Endothelial cell of umbilical vein (primary cell): ENCODE data around the gene ZNF648. TPM values are rescaled to one million over a fixed set of nuclear protein-coding genes. Genes with fewer than 3 reads are reported as not detected.

Experiments used
- Bru-seq: library from RNA; stranded (reverse); fragments of 400-500 nt; gene quantifications from one replicate; lab custom pipeline; 2021; lab: Mats Ljungman, UMichigan
- BruChase-seq, 2 experiments: library from RNA; stranded (reverse); fragments of 400-500 nt; gene quantifications; one replicate each; lab custom pipeline; 2021; lab: Mats Ljungman, UMichigan
- BruUV-seq: library from RNA; stranded (reverse); fragments of 400-500 nt; replicated peaks from 2 replicates; lab custom pipeline; 2021; lab: Mats Ljungman, UMichigan
- CTCF ChIA-PET: fragments of 300-600, 350-600 bp; sonication (Branson Sonifier 250); formaldehyde crosslinking; loops from one replicate; lab custom pipeline; 2021; ENCODE audit warnings: antibody characterized with exemption, inconsistent platforms; lab: Charles Lee
- POLR2A ChIA-PET: fragments of 300-600, 350-600 bp; sonication (Branson Sonifier 250); formaldehyde crosslinking; loops from one replicate; lab custom pipeline; 2021; ENCODE audit warnings: antibody characterized with exemption, inconsistent platforms; lab: Charles Lee
- DNase-seq: peaks from one replicate; pipeline ENCODE4 v3.0.0-alpha.2; 2011; ENCODE audit warnings: low read depth, low spot score
- FAIRE-seq: peaks from 2 replicates; lab custom pipeline; 2011; peaks lifted over from hg19 to GRCh38; lab: Jason Lieb, UNC
- H2AFZ ChIP-seq: 2 replicates; pipeline ENCODE4 v1.6.0; 2012; ENCODE audit warnings: low read depth, low read length, control low read depth, inconsistent platforms
- H3K27ac ChIP-seq: 2 replicates; pipeline ENCODE4 v1.5.1; 2011; ENCODE audit warnings: low read depth, mild to moderate bottlenecking, control low read depth, low read length, moderate library complexity; ENCODE audit not compliant: insufficient read depth
- H3K27me3 ChIP-seq, 2 experiments: 2 replicates each; pipeline versions ENCODE4 v1.6.0 to v1.6.1; 2011; ENCODE audit warnings: low read length in 2 of 2, mixed read lengths in 1 of 2; ENCODE audit not compliant: control insufficient read depth in 2 of 2, insufficient read depth in 2 of 2
- H3K36me3 ChIP-seq, 2 experiments: 2 replicates in 1 of 2; 3 replicates in 1 of 2; pipeline ENCODE4 v1.5.1; 2011; ENCODE audit warnings: low read length in 2 of 2, mild to moderate bottlenecking in 1 of 2, moderate library complexity in 1 of 2; ENCODE audit not compliant: control insufficient read depth in 2 of 2, insufficient read depth in 2 of 2; ENCODE audit errors: extremely low read depth in 1 of 2
- H3K4me1 ChIP-seq: 3 replicates; pipeline ENCODE4 v1.5.1; 2011; ENCODE audit warnings: mild to moderate bottlenecking, low read length; ENCODE audit not compliant: control insufficient read depth, insufficient read depth; ENCODE audit errors: extremely low read depth
- H3K4me2 ChIP-seq: 2 replicates; pipeline ENCODE4 v1.6.1; 2011; ENCODE audit warnings: low read length, control low read depth, mixed read lengths; ENCODE audit not compliant: insufficient read depth
- H3K4me3 ChIP-seq, 3 experiments: fragments of 200-600 bp in 1 of 3; sonication (generic), shearing (Covaris generic) in 1 of 3; replicated peaks in 1 of 3; 2 replicates each; pipeline ENCODE4 v1.5.1; 2011 to 2016; ENCODE audit warnings: control low read depth in 3 of 3, low read length in 3 of 3, mild to moderate bottlenecking in 2 of 3, inconsistent platforms in 1 of 3, low read depth in 1 of 3, moderate library complexity in 1 of 3; ENCODE audit not compliant: insufficient read depth in 1 of 3
- H3K79me2 ChIP-seq: 2 replicates; pipeline ENCODE4 v1.6.0; 2012; ENCODE audit warnings: low read length, inconsistent platforms; ENCODE audit not compliant: control insufficient read depth, insufficient read depth
- H3K9ac ChIP-seq: replicated peaks from 2 replicates; pipeline ENCODE3; 2011; ENCODE audit warnings: low read length, control low read depth; ENCODE audit not compliant: insufficient read depth; ENCODE audit errors: extremely low read depth
- H3K9me1 ChIP-seq: replicated peaks from 3 replicates; pipeline ENCODE4 v1.6.0; 2011; ENCODE audit warnings: mild to moderate bottlenecking, low read length; ENCODE audit not compliant: control insufficient read depth, insufficient read depth; ENCODE audit errors: extremely low read depth
- H3K9me3 ChIP-seq: replicated peaks from 2 replicates; pipeline ENCODE4 v1.5.1; 2012; ENCODE audit warnings: low read length, inconsistent platforms; ENCODE audit not compliant: control insufficient read depth, insufficient read depth
- H4K20me1 ChIP-seq: replicated peaks from 2 replicates; pipeline ENCODE3; 2011; ENCODE audit warnings: mild to moderate bottlenecking, low read length; ENCODE audit not compliant: control insufficient read depth, insufficient read depth; ENCODE audit errors: extremely low read depth
- CTCF ChIP-seq, 2 donors: IDR thresholded peaks; 1 replicate in 1 of 2; 2 replicates in 1 of 2; pipeline ENCODE4 v1.5.1; 2011; ENCODE audit warnings: low read length in 2 of 2, mild to moderate bottlenecking in 2 of 2, moderate library complexity in 2 of 2, control low read depth in 1 of 2, inconsistent platforms in 1 of 2, low read depth in 1 of 2; ENCODE audit not compliant: insufficient read depth in 1 of 2; ENCODE audit errors: extremely low read depth in 1 of 2
- EZH2 ChIP-seq: IDR thresholded peaks from 2 replicates; pipeline ENCODE4 v1.6.1; 2012; ENCODE audit warnings: borderline replicate concordance, low read depth, mild to moderate bottlenecking, moderate library complexity, low read length, inconsistent platforms; ENCODE audit not compliant: severe bottlenecking
- FOS ChIP-seq: IDR thresholded peaks from 2 replicates; pipeline ENCODE4 v1.6.1; 2011; ENCODE audit warnings: mild to moderate bottlenecking, low read length, moderate library complexity, borderline replicate concordance; ENCODE audit not compliant: insufficient read depth
- GATA2 ChIP-seq: IDR thresholded peaks from 2 replicates; pipeline ENCODE4 v1.7.0; 2011; ENCODE audit warnings: low read depth, mild to moderate bottlenecking, moderate library complexity, mixed read lengths, low read length; ENCODE audit not compliant: insufficient read length, insufficient read depth
- JUN ChIP-seq: IDR thresholded peaks from 2 replicates; pipeline ENCODE4 v1.6.1; 2011; ENCODE audit warnings: borderline replicate concordance, low read depth; ENCODE audit not compliant: insufficient read length, insufficient read depth
- MAX ChIP-seq: IDR thresholded peaks from 2 replicates; pipeline ENCODE4 v1.6.1; 2011; ENCODE audit not compliant: insufficient read depth, insufficient read length
- MYC ChIP-seq: IDR thresholded peaks from one replicate; pipeline ENCODE4 v1.6.1; 2011; ENCODE audit warnings: mild to moderate bottlenecking, low read depth, low read length
- POLR2A ChIP-seq: IDR thresholded peaks from 2 replicates; pipeline ENCODE4 v1.6.1; 2012; ENCODE audit warnings: low read depth, mild to moderate bottlenecking, control low read depth, low read length
- POLR2AphosphoS5 ChIP-seq: IDR thresholded peaks from 2 replicates; pipeline ENCODE4 v1.6.1; 2012; ENCODE audit warnings: low read depth, mild to moderate bottlenecking, control low read depth, low read length, moderate library complexity; ENCODE audit not compliant: insufficient read depth
- dilution Hi-C: fragments of 300-500 bp; cut with MboI; formaldehyde crosslinking; loops from one replicate; pipeline ENCODE4 v1.15.0; 2019; ENCODE audit warnings: low sequenced_read_pairs; ENCODE audit not compliant: extremely low pct_ligation_motif_present
- intact Hi-C: fragments of 100-400 bp; cut with micrococcal nuclease; formaldehyde crosslinking; loops from one replicate; pipeline ENCODE4 v1.10.0; 2022
- long read RNA-seq: library from polyadenylated mRNA; stranded (forward); transcript quantifications from one replicate; pipeline ENCODE4 v2.0.0, GENCODE V29; 2021
- polyA minus RNA-seq, 3 experiments: library from RNA; depleted of rRNA, polyadenylated mRNA; stranded (reverse); fragments of >200 nt; gene quantifications; 1 replicate in 1 of 3; 2 replicates in 2 of 3; pipeline ENCODE4 v1.2.3, GENCODE V29; 2011
- polyA plus RNA-seq, 4 experiments: library from polyadenylated mRNA; depleted of rRNA in 3 of 4; stranded (reverse) in 3 of 4; unstranded in 1 of 4; fragments of >200 nt; gene quantifications; 2 replicates each; pipeline versions ENCODE4 v1.2.1 to v1.2.3, GENCODE V29; 2011 to 2012; ENCODE audit warnings: missing spikeins in 1 of 4
- total RNA-seq: library from RNA; stranded (reverse); gene quantifications from 2 replicates; pipeline ENCODE4 v1.2.3, GENCODE V29; 2021

The ZNF648 gene
- total RNA-seq (not detected in 2 replicates), polyA plus RNA-seq (not detected in 2 replicates), polyA minus RNA-seq (not detected in 2 replicates), Bru-seq, nascent RNA (not detected), BruChase-seq, experiment 1, labeled RNA remaining after a 6-hour chase (not detected), BruChase-seq, experiment 2, labeled RNA remaining after a 2-hour chase (not detected)
- not detected in 2 replicates for polyA plus RNA-seq (2011; cell fraction: cytosol; rRNA removed)
- polyA plus RNA-seq (2011; cell fraction: nucleus; rRNA removed) = not detected in 2 replicates
- polyA plus RNA-seq (2012) = not detected in 2 replicates
- polyA minus RNA-seq (2011; cell fraction: cytosol; rRNA and poly(A)+ RNA removed) = not detected
- not detected in 2 replicates for polyA minus RNA-seq (2011; cell fraction: nucleus; rRNA and poly(A)+ RNA removed)
- long read RNA-seq = 0 reads

- dilution Hi-C loops (no loop called here), intact Hi-C loops (no loop called here)
- Histone ChIP-seq H3K36me3 (no peaks in the 10 kb centered on the region), H3K9ac (no peak within 1 kb of the TSS), H3K79me2 (no peaks in the 10 kb centered on the region), H3K27me3 (no peaks in the 10 kb centered on the region), H2AFZ (no peak within 1 kb of the TSS), H3K4me1 (no peaks in the 10 kb centered on the region), H4K20me1 (no peaks in the 10 kb centered on the region), H3K4me2 (no peak within 1 kb of the TSS), H3K27ac (no peak within 1 kb of the TSS), H3K9me3 (no peaks in the 10 kb centered on the region), H3K9me1 (no peaks in the 10 kb centered on the region), H3K4me3 (no peak within 1 kb of the TSS)
- BruUV-seq = no TSS peak
- ChIA-PET POLR2A (no interaction called here), CTCF (no interaction called here)
- FAIRE-seq (no peak), DNase-seq (no peak)
- TF ChIP-seq CTCF (IDR thresholded peaks at IDR 0.05; ENCODE audit: extremely low read depth in 1 of 2, insufficient read depth in 1 of 2, low read depth in 1 of 2, low read length in 2 of 2) (no peak), MYC (no peak), MAX (no peak)
Observed at GRCh38 chr1:182061594-182061993, at the start of gene ZNF648. TSS of gene ZNF648 (minus strand) at chr1:182061712. CDS start at chr1:182058010, 3,702 bp downstream.

- Histone ChIP-seq H3K9me1 (no peaks in the 10 kb centered on the region), H4K20me1 (no peaks in the 10 kb centered on the region), H3K36me3 (no peaks in the 10 kb centered on the region), H3K4me3 (no peak overlapping the region), H3K27me3 (no peaks in the 10 kb centered on the region), H3K79me2 (no peaks in the 10 kb centered on the region), H3K4me1 (no peaks in the 10 kb centered on the region), H3K9ac (no peak overlapping the region), H3K27ac (no peak overlapping the region), H2AFZ (no peak overlapping the region), H3K4me2 (no peak overlapping the region), H3K9me3 (no peaks in the 10 kb centered on the region)
- BruUV-seq = no TSS peak
- ChIA-PET CTCF (interaction anchor here (1.2 kb wide), 1 partner anchor 41 kb away, joined by 4 read pairs; no protein-coding TSS in a partner anchor), POLR2A (no interaction called here)
- TF ChIP-seq POLR2AphosphoS5 = no peak
- no peak for TF ChIP-seq MYC
- no peak for TF ChIP-seq MAX
- no peak for TF ChIP-seq FOS
- TF ChIP-seq EZH2 = no peak
- no peak for TF ChIP-seq CTCF (IDR thresholded peaks at IDR 0.05; ENCODE audit: extremely low read depth in 1 of 2, insufficient read depth in 1 of 2, low read depth in 1 of 2, low read length in 2 of 2)
- TF ChIP-seq POLR2A = no peak
- TF ChIP-seq JUN = no peak
- no peak for TF ChIP-seq GATA2
- intact Hi-C loops = no loop called here
- DNase-seq (no peak), FAIRE-seq (no peak)
- dilution Hi-C loops = no loop called here
Observed at GRCh38 chr1:182110635-182111034, 49.1 kb upstream of the ZNF648 start.
